GM12864 (cell line): ENCODE results near the gene SPATA16.

ENCODE experiments used
- DNase-seq: peaks from one replicate; pipeline ENCODE4 v3.0.0-alpha.2; 2011; ENCODE audit warnings: low read depth
- H3K4me3 ChIP-seq: 2 replicates; pipeline ENCODE4 v1.5.1; 2011; ENCODE audit warnings: mild to moderate bottlenecking, low read depth, low read length, control low read depth
- CTCF ChIP-seq: IDR thresholded peaks from 2 replicates; pipeline ENCODE4 v1.5.1; 2011; ENCODE audit warnings: low read depth, mild to moderate bottlenecking, moderate library complexity, low read length, control low read depth, inconsistent platforms; ENCODE audit errors: missing control alignments

Gene SPATA16

DNA sequence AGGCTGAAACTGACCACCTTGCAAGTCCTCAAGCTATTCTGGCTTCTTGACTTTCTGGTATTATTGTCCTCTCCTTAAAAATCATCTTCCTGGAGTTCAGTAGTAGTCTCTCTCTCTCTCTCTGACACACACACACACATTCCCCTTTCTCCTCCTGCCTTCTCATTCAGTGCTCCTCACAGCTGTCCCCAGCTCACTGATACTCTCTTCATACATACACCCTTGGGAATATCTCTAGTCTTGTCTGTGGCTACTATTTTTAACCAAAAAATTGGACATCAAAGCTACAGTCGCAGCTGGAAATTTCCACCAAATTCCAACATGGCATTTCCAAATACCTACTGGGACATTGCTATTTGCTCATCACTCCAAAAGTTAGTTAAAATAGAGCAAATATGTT is 211.6 kb downstream of the SPATA16 start:
- no peak for DNase-seq
- H3K4me3 ChIP-seq, result no peak overlapping the region
- TF ChIP-seq CTCF, result no peak

DNA sequence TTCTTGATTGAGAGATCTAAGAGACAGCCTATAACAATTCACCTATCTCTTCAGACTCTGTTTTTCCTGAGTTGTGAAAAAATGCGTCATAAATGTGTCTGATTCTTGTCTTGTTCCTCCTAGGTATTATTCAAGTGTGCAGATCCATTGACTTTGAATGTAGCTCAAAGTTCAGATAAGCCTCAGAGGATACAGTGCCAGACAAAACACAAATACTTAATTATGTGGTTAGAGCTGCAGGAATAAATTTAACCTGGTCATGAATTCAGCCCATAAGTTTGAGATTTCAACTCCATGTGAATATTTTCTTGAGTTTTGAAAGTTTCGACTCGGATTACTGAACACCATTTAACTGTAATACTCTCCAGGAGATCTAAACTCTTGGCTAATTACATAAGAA is 216.5 kb downstream of the SPATA16 start:
- DNase-seq, result no peak
- TF ChIP-seq CTCF, result no peak
- no peak overlapping the region for H3K4me3 ChIP-seq

DNA sequence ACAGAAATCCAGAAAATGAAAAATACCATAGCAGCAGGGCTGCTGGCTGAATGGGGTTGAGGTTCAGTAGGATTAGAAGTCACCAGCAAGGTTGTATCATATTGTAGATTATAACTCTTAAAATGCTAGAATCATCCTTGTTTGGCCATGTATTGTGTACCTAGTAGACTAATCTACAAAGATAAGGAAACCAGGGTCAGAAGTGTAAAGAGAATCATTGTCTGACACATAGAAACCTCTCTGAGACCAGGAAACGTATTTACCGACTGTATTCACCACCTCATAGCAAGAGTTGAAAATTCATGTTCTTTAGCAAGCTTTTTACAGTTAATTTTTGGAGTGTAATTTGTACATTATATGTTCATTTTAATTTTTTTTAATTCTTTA is 221.7 kb downstream of the SPATA16 start:
- no peak for DNase-seq
- no peak for TF ChIP-seq CTCF
- no peak overlapping the region for H3K4me3 ChIP-seq

DNA sequence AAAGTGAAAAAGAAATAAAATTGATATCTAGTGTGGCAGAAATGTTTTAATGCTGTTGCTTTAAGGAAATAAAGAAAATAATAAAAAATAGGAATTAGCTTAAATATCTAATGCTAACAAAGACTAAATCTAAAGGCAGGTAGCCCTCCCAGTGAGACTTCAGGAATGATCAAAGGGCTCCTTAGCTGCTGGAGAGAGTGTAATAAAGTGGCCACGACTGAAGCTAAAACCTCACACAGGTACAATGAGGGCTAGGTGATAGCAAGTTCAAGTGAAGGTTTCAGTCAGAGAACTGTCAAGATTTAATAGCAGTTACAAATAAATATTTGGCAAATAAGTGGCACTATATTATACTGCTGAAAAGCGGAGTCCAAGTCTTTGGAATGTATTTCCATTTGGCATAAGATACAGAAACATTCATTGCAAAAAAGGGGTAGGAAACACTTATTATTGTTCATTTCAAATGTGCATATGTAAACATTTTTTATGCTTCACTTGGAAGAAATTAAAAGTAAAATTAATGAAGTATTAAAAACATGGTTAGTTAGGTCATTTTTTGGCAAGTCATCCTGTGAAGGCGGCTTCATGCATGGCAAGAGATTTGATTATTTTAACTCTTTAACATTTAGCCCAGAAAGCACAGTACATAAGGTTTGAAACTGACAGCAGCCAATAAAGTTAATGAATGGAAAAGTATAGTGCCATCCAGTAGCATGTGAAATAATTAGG is 222.3 kb downstream of the SPATA16 start:
- H3K4me3 ChIP-seq, result no peak overlapping the region
- DNase-seq, result no peak
- TF ChIP-seq CTCF, result no peak

DNA sequence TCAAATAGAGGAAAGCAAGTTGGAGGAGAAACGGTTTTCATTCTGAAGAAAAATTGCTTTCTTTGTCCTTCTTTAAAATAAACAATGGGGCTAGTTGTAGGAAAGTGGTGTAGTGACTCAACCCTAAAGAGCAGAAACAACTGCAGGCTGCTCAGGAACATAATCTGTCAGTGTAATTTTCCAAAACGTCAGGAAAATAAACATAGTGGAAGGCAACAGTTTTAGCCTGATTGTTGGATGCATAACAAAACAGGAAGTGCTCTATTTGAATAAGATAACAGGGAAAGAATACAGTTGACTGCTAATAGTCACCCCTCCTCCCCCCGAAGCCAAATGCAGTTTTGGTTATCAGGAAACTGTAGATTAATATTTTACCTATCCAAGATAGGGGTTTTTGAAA is 222.9 kb downstream of the SPATA16 start:
- TF ChIP-seq CTCF, result no peak
- DNase-seq, result no peak

GRCh38 chr3:172915911-172916514 is 225.0 kb downstream of the SPATA16 start:
- no peak for TF ChIP-seq CTCF
- no peak overlapping the region for H3K4me3 ChIP-seq
- DNase-seq, result no peak

More for the DNA sequence above, 222.9 kb downstream of the SPATA16 start:
- H3K4me3 ChIP-seq, result no peak overlapping the region

DNA sequence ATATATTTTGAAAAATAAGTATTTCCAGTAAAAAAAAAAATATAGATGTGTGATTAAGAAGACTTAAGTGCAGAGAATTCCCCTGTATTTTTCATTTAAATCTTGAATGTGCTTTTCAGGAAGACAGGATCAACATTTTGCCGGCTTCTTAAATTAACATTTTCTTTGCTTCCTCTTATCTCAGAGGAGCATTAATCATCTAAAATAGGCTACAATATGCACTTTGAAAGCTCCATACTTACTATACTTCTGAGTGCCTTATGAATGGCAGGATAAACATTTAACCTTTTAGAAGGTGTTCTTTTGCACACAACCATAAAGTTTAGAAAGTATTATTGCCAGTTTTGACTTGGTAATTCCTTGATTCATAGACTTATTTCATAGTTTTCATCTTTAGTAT is 226.2 kb downstream of the SPATA16 start:
- DNase-seq, result no peak
- no peak for TF ChIP-seq CTCF
- H3K4me3 ChIP-seq, result no peak overlapping the region
